Activated naive CD4-positive, alpha-beta T cell treated with anti-CD3 and anti-CD28 coated beads, Interleukin-2, amount 10 ng/mL, durations not matched to agents 7 days and 5 days (primary cell): Measurements from ENCODE around the gene MYL12A.

Experiments
- CTCF ChIA-PET: fragments of 350-600 bp; sonication (Branson Sonifier 250); formaldehyde crosslinking; loops from one replicate; lab custom pipeline; 2021; ENCODE audit warnings: antibody characterized with exemption; lab: Charles Lee
- DNase-seq: peaks from one replicate; pipeline ENCODE4 v3.0.0-alpha.2; 2020
- H3K27ac Mint-ChIP-seq: one replicate; pipeline ENCODE4 v1.8.0; 2021; ENCODE audit warnings: mild to moderate bottlenecking, moderate library complexity, mixed read lengths
- H3K27me3 Mint-ChIP-seq: one replicate; pipeline ENCODE4 v1.8.0; 2021; ENCODE audit warnings: mild to moderate bottlenecking, mixed read lengths
- H3K36me3 Mint-ChIP-seq: one replicate; pipeline ENCODE4 v1.8.0; 2021; ENCODE audit warnings: mixed read lengths
- H3K4me1 Mint-ChIP-seq: one replicate; pipeline ENCODE4 v1.8.0; 2021; ENCODE audit warnings: mixed read lengths
- H3K4me3 Mint-ChIP-seq: one replicate; pipeline ENCODE4 v1.8.0; 2021; ENCODE audit warnings: mild to moderate bottlenecking, moderate library complexity, mixed read lengths
- H3K9me3 Mint-ChIP-seq: one replicate; pipeline ENCODE4 v1.8.0; 2021; ENCODE audit warnings: mixed read lengths

Gene MYL12A

GRCh38 chr18:3234457-3234856, 13.1 kb upstream of the MYL12A start:
- DNase-seq = no peak
- no peak overlapping the region for H3K27ac Mint-ChIP-seq

GRCh38 chr18:3235846-3236245, 11.8 kb upstream of the MYL12A start:
- no peaks in the 10 kb centered on the region for H3K4me1 Mint-ChIP-seq
- no peak overlapping the region for H3K4me3 Mint-ChIP-seq
- H3K9me3 Mint-ChIP-seq = peaks cover 6% of the 10 kb centered on the region
- CTCF ChIA-PET = interaction anchor here (2.6 kb wide), 1 partner anchor 10 kb away, joined by 12 read pairs; no protein-coding TSS in a partner anchor
- H3K27ac Mint-ChIP-seq = no peak overlapping the region
- no peaks in the 10 kb centered on the region for H3K27me3 Mint-ChIP-seq
- peaks cover 5% of the 10 kb centered on the region for H3K36me3 Mint-ChIP-seq
- no peak for DNase-seq

More at GRCh38 chr18:3234457-3234856, 13.1 kb upstream of the MYL12A start:
- H3K27me3 Mint-ChIP-seq = no peaks in the 10 kb centered on the region
- H3K9me3 Mint-ChIP-seq = no peaks in the 10 kb centered on the region
- no peaks in the 10 kb centered on the region for H3K36me3 Mint-ChIP-seq
- CTCF ChIA-PET = interaction anchor here (0.7 to 2.6 kb wide), 3 partner anchors 12 to 308 kb away, joined by 3 to 12 read pairs (median 4); no protein-coding TSS in a partner anchor
- H3K4me3 Mint-ChIP-seq = no peak overlapping the region
- H3K4me1 Mint-ChIP-seq = no peaks in the 10 kb centered on the region

- Mint-ChIP-seq H3K36me3 (peaks cover 9% of the 10 kb centered on the region), H3K4me3 (no peak overlapping the region), H3K27me3 (no peaks in the 10 kb centered on the region), H3K27ac (no peak overlapping the region), H3K4me1 (no peaks in the 10 kb centered on the region), H3K9me3 (peaks cover 9% of the 10 kb centered on the region)
- CTCF ChIA-PET = no interaction called here
- DNase-seq = no peak
These were observed 11.1 kb upstream of the MYL12A start for GRCh38 chr18:3236470-3236869.

GRCh38 chr18:3238742-3239141, 8.9 kb upstream of the MYL12A start:
- peaks cover 19% of the 10 kb centered on the region for H3K9me3 Mint-ChIP-seq
- H3K27ac Mint-ChIP-seq = no peak overlapping the region
- no peak for DNase-seq
- H3K27me3 Mint-ChIP-seq = no peaks in the 10 kb centered on the region
- H3K4me3 Mint-ChIP-seq = no peak overlapping the region
- CTCF ChIA-PET = interaction anchor here (1.7 to 1.8 kb wide), 2 partner anchors 8 to 253 kb away, joined by 4 to 5 read pairs; partner anchors contain the start of gene MYL12A
- peaks cover 3% of the 10 kb centered on the region for H3K4me1 Mint-ChIP-seq
- H3K36me3 Mint-ChIP-seq = peaks cover 19% of the 10 kb centered on the region

GRCh38 chr18:3245185-3245564, 2.4 kb upstream of the MYL12A start:
- no peak for DNase-seq
- H3K27ac Mint-ChIP-seq = no peak overlapping the region
- CTCF ChIA-PET = interaction anchor here (1.1 to 4.4 kb wide), 20 partner anchors 10 to 316 kb away, joined by 4 to 46 read pairs (median 6); no protein-coding TSS in a partner anchor
- peaks cover 19% of the 10 kb centered on the region for H3K9me3 Mint-ChIP-seq
- peaks cover 36% of the 10 kb centered on the region for H3K36me3 Mint-ChIP-seq
- H3K27me3 Mint-ChIP-seq = peaks cover 7% of the 10 kb centered on the region
- H3K4me3 Mint-ChIP-seq = peak overlapping the region; percentile 88
- peaks cover 22% of the 10 kb centered on the region for H3K4me1 Mint-ChIP-seq

GRCh38 chr18:3245853-3246634, 1.6 kb upstream of the MYL12A start:
- H3K27ac Mint-ChIP-seq = peak overlapping the region; percentile 99
- peaks cover 7% of the 10 kb centered on the region for H3K27me3 Mint-ChIP-seq
- peaks cover 11% of the 10 kb centered on the region for H3K9me3 Mint-ChIP-seq
- peaks cover 35% of the 10 kb centered on the region for H3K36me3 Mint-ChIP-seq
- peak overlapping the region; percentile 88 for H3K4me3 Mint-ChIP-seq
- DNase-seq = peak; percentile 87
- H3K4me1 Mint-ChIP-seq = peaks cover 28% of the 10 kb centered on the region
- CTCF ChIA-PET = interaction anchor here (0.6 to 4.4 kb wide), 38 partner anchors 8 to 421 kb away, joined by 3 to 46 read pairs (median 4); no protein-coding TSS in a partner anchor

- peak; percentile 32 for DNase-seq
- Mint-ChIP-seq H3K4me3 (peak overlapping the region; percentile 88), H3K36me3 (peaks cover 32% of the 10 kb centered on the region), H3K4me1 (peaks cover 34% of the 10 kb centered on the region), H3K27ac (peak overlapping the region; percentile 99), H3K9me3 (peaks cover 7% of the 10 kb centered on the region), H3K27me3 (peaks cover 7% of the 10 kb centered on the region)
- CTCF ChIA-PET = interaction anchor here (0.6 to 4.4 kb wide), 40 partner anchors 9 to 420 kb away, joined by 3 to 46 read pairs (median 4); no protein-coding TSS in a partner anchor
These were observed 864 bp upstream of the MYL12A start for GRCh38 chr18:3246635-3247239.

GRCh38 chr18:3248062-3248657, 559 bp downstream of the MYL12A start:
- Mint-ChIP-seq H3K4me1 (peaks cover 46% of the 10 kb centered on the region), H3K36me3 (peaks cover 36% of the 10 kb centered on the region), H3K4me3 (peak overlapping the region; percentile 88), H3K9me3 (no peaks in the 10 kb centered on the region), H3K27ac (peak overlapping the region; percentile 99), H3K27me3 (peaks cover 7% of the 10 kb centered on the region)
- CTCF ChIA-PET = interaction anchor here (0.8 to 4.4 kb wide), 11 partner anchors 12 to 418 kb away, joined by 3 to 43 read pairs (median 5); no protein-coding TSS in a partner anchor
- no peak for DNase-seq

GRCh38 chr18:3248658-3249359, 1.2 kb downstream of the MYL12A start:
- peak overlapping the region; percentile 88 for H3K4me3 Mint-ChIP-seq

GRCh38 chr18:3250237-3251107, 2.9 kb downstream of the MYL12A start:
- Mint-ChIP-seq H3K4me3 (peak overlapping the region; percentile 88), H3K27ac (peak overlapping the region; percentile 90), H3K36me3 (peaks cover 56% of the 10 kb centered on the region), H3K27me3 (peaks cover 7% of the 10 kb centered on the region), H3K9me3 (no peaks in the 10 kb centered on the region), H3K4me1 (peaks cover 53% of the 10 kb centered on the region)
- no peak for DNase-seq
- CTCF ChIA-PET = interaction anchor here (1.0 to 1.4 kb wide), 3 partner anchors 187 to 256 kb away, joined by 3 to 4 read pairs (median 3); no protein-coding TSS in a partner anchor

More at GRCh38 chr18:3248658-3249359, 1.2 kb downstream of the MYL12A start:
- peaks cover 50% of the 10 kb centered on the region for H3K4me1 Mint-ChIP-seq
- CTCF ChIA-PET = interaction anchor here (0.9 to 3.7 kb wide), 9 partner anchors 12 to 418 kb away, joined by 3 to 27 read pairs (median 5); no protein-coding TSS in a partner anchor
- DNase-seq = peak; percentile 56
- peaks cover 7% of the 10 kb centered on the region for H3K27me3 Mint-ChIP-seq
- H3K36me3 Mint-ChIP-seq = peaks cover 43% of the 10 kb centered on the region
- peak overlapping the region; percentile 99 for H3K27ac Mint-ChIP-seq
- H3K9me3 Mint-ChIP-seq = no peaks in the 10 kb centered on the region

- CTCF ChIA-PET = interaction anchor here (1.3 to 1.4 kb wide), 2 partner anchors 257 to 415 kb away, joined by 3 to 4 read pairs; no protein-coding TSS in a partner anchor
- peaks cover 63% of the 10 kb centered on the region for H3K36me3 Mint-ChIP-seq
- H3K27me3 Mint-ChIP-seq = peaks cover 7% of the 10 kb centered on the region
- DNase-seq = no peak
- peaks cover 54% of the 10 kb centered on the region for H3K4me1 Mint-ChIP-seq
- H3K4me3 Mint-ChIP-seq = peak overlapping the region; percentile 69
- H3K9me3 Mint-ChIP-seq = no peaks in the 10 kb centered on the region
- H3K27ac Mint-ChIP-seq = peak overlapping the region; percentile 20
These were observed 3.8 kb downstream of the MYL12A start for GRCh38 chr18:3251249-3251962.

- Mint-ChIP-seq H3K27me3 (peaks cover 7% of the 10 kb centered on the region), H3K4me3 (peak overlapping the region; percentile 69), H3K9me3 (no peaks in the 10 kb centered on the region), H3K27ac (peak overlapping the region; percentile 20), H3K4me1 (peaks cover 58% of the 10 kb centered on the region), H3K36me3 (peaks cover 68% of the 10 kb centered on the region)
- no peak for DNase-seq
- CTCF ChIA-PET = interaction anchor here (1.3 to 1.4 kb wide), 2 partner anchors 258 to 415 kb away, joined by 3 to 4 read pairs; no protein-coding TSS in a partner anchor
These were observed 4.3 kb downstream of the MYL12A start for GRCh38 chr18:3251963-3252277.
